GM18858 (cell line): Measurements from ENCODE around the gene AGAP5.

Experiments
- ATAC-seq: cut with Tn5 transposase; IDR thresholded peaks from one replicate; pipeline ENCODE4 v1.9.1; 2021; ENCODE audit not compliant: unreplicated experiment

AGAP5 gene

GRCh38 chr10:73655990-73656298 is 42.0 kb downstream of the AGAP5 start, which contains the start of gene SYNPO2L:
SYNPO2L (minus strand) TSS chr10:73656029; CDS start chr10:73655922, 107 bp downstream.
- ATAC-seq = no peak

GRCh38 chr10:73655257-73655989 is 42.5 kb downstream of the AGAP5 start:
- ATAC-seq = no peak

DNA sequence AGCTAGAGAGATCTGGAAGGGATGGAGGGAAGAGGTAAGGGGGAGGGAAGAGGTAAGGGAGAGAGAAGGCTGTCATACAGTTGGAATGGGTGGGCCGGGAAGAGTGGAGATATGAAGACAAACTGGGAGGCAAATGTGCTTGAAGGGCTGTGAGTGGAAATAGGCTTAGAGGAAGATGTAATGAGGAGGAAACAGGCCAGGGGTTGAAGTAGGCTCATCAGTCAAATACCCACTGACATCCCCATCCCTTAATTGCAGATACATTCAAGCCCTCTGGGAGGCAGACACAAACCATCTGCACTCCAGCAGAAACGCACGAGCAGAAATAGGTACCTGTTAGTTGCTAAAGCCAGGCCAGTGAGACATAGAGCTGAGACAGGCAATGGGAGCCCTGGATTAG is 44.2 kb downstream of the AGAP5 start:
- ATAC-seq = no peak

- no peak for ATAC-seq
These were observed 44.7 kb downstream of the AGAP5 start for GRCh38 chr10:73653195-73653594.

DNA sequence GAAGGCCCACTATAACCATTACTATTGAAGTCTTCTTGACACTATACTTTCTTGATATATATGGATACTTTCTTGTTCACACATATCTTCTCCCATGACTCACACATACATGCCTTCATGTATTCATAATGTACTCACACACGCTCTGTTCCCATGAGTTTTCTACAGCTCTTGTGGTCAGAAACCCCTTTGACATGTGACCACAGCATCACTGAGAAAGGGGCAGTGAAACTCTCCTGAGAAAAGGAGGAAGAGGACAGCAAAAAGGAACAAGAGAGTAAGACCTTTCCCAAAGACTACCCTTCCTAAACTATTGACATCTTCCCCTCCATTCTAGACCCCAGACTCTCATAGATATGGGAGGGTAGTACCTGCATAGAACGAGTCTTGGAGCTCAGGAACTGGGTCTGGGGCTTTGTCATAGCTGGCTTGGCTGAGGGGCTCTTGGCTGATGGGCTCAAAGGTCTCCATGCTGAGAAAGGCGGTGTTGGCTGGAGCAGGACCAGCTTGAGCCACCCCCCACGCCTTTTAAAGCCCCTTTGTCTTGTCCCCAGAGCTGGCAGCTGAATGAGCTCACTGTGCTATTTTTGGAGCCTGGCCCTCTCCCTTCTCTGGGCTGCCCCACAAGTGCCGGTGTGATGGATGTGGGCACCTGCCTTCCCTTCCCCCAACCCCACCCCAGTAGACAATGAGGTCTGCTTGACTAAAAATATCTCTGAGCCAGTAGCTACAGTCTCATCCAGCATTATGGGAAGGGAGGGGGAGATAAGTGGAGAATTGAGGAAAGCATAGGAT is 47.2 kb downstream of the AGAP5 start:
- no peak for ATAC-seq

DNA sequence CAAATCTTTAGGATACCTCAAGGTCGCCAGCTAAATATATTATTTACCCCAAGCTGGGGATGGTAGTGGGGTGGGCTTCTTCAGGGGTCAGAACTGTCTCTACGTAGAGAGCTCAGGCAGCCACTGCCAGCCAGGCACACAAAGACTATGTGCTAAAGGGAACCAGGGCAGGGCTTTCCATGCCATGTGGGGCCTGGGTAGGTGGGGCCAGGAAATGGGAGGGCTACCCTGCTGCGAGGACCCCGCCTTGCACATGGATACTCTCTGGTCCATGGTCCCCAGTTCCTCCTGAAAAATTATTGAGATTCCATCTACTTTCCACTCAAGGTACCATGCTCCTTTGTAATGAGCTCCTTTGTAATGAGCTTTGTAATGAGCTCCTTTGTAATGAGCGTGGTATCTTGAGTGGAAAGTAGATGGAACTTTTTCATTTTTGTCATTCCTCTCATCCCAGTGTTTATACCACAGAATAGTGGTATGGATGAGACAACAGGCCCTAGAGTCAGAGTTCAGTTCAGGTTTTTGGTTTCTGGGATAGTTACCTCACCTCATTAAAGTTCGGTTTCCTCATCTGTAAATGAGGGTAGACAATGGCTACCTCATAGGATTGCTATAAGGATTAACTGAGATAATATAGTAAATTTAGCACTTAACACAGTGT is 47.9 kb downstream of the AGAP5 start:
- ATAC-seq = no peak

GRCh38 chr10:73648975-73649829 is 48.7 kb downstream of the AGAP5 start:
- ATAC-seq = no peak

GRCh38 chr10:73647875-73648651 is 49.8 kb downstream of the AGAP5 start:
- no peak for ATAC-seq

- no peak for ATAC-seq
These were observed 50.6 kb downstream of the AGAP5 start for GRCh38 chr10:73647211-73647874.

- no peak for ATAC-seq
These were observed 51.3 kb downstream of the AGAP5 start for GRCh38 chr10:73646598-73647041.

DNA sequence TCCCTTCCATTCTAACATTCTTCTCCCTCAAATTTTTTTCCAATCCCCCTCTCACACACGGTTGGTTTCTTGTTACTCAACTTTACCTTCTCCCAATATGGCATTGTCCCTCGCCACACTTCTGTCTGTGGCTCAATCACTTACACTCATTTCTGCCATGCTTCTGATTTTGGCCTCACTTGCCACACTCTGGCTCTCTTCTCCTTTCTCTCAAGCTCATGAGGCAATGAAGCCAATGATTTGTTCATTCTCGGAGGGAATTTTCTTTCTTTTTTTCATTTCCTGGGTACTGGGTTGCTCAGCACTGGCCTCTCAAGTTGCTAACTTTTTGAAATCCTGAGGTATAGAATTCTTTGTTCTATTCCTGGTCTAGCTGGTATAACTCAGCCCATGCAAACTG is 52.7 kb downstream of the AGAP5 start:
- no peak for ATAC-seq

GRCh38 chr10:73644767-73645166 is 53.1 kb downstream of the AGAP5 start:
- no peak for ATAC-seq

DNA sequence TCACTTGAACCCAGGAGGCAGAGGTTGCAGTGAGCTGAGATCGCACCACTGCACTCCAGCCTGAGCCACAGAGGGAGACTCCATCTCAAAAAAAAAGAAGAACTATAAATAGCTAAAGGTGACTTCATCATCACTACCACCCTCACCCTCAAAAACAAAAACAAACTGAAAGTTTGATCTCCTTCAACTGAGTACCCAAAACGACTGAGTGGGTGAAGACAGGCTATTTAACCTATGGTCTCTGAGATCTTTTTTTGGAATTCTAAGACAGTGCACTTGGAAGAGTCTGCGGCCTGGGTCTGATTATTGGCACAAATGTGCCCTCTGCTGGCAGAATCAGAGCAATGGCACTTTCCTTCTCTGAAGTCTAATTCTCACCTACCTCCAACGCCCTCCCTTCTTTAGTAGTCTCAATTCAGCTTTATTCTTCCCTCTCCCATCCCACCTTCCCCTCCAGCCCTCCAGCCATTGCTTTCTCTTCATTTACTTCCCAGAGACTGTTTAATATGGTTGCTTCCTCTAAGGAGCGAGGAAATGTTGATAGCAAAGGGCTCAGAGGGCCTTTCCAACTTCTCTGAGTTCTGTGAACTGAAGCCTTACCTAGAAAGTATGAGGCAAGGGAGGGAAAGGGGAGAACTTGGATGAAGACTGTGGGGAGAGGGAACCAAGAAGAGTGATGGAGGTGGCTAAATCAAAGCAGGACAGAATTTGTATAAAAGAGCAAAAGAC is 53.7 kb downstream of the AGAP5 start:
- ATAC-seq = no peak

GRCh38 chr10:73643362-73643761 is 54.5 kb downstream of the AGAP5 start:
- no peak for ATAC-seq

- ATAC-seq = no peak
These were observed 56.4 kb downstream of the AGAP5 start, which contains the start of gene MYOZ1 for GRCh38 chr10:73641328-73642060. MYOZ1 (minus strand) TSS chr10:73641474; CDS start chr10:73640017, 1,457 bp downstream.

DNA sequence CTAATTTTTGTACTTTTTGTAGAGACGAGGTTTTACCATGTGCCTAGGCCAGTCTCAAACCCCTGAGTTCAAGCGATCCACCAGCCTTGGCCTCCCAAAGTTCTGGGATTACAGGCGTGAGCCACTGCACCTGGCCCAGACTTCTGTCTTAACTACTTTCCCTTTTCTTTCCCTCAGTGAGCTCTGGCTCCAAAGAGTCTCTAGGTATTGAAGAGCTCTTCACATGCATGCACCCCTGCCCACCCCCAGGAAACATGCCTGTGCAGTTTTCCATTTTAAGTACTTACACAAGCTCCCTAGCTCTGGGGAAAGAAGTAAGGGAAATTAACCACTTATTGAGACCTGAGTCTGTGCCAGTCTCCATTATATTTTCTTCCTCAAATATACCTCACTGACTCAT is 58.6 kb downstream of the AGAP5 start:
- no peak for ATAC-seq

DNA sequence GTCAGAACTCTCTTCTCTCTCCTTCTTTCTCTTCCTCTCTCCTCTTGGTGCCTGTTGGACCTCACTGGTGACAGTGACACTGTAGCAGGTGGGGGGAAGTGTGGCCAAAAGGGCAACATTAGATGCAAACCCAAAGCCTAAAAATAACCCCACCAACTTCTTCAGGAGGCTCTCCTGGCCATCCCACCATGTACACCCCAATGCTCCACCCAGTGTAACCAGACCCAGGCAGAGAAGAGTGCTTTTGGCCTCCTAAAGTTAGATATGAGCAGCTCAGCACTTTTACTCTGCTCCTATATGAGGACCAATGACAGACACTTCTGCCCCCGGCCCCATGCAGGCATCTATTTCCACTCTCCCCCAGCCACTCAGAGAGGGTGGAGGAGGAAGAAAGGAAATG is 62.1 kb downstream of the AGAP5 start:
- ATAC-seq = no peak

GRCh38 chr10:73634421-73634820 is 63.5 kb downstream of the AGAP5 start:
- no peak for ATAC-seq
